Measurements from ENCODE around the gene PRPF8. TPM values are rescaled to one million over a fixed set of nuclear protein-coding genes. Genes with fewer than 3 reads are reported as not detected.
"Not testable (repeated sequence)": the region's sequence is repeated elsewhere in the genome, so short reads cannot be mapped to it uniquely, and the experiment has no call there.

PRPF8 gene
- total RNA-seq, 1 donor from 2014 or later, result 136 TPM

- Histone ChIP-seq H3K9me3 (replicated peaks) (no peaks in the 10 kb centered on the region), H3K36me3 (peaks cover 34% of the 10 kb centered on the region), H3K27me3 (ENCODE audit: low read depth) (no peaks in the 10 kb centered on the region), H3K4me3 (peak overlapping the region; percentile 78), H3K27ac (replicated peaks) (no peak overlapping the region), H3K4me1 (peaks cover 81% of the 10 kb centered on the region)
- no peak for DNase-seq
- TF ChIP-seq, protein P1, sequence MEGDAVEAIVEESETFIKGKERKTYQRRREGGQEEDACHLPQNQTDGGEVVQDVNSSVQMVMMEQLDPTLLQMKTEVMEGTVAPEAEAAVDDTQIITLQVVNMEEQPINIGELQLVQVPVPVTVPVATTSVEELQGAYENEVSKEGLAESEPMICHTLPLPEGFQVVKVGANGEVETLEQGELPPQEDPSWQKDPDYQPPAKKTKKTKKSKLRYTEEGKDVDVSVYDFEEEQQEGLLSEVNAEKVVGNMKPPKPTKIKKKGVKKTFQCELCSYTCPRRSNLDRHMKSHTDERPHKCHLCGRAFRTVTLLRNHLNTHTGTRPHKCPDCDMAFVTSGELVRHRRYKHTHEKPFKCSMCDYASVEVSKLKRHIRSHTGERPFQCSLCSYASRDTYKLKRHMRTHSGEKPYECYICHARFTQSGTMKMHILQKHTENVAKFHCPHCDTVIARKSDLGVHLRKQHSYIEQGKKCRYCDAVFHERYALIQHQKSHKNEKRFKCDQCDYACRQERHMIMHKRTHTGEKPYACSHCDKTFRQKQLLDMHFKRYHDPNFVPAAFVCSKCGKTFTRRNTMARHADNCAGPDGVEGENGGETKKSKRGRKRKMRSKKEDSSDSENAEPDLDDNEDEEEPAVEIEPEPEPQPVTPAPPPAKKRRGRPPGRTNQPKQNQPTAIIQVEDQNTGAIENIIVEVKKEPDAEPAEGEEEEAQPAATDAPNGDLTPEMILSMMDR (IDR thresholded peaks at IDR 0.05; ENCODE audit: borderline replicate concordance), result no peak
- intact Hi-C loops (cut with micrococcal nuclease), result no loop called here
These were observed 41.2 kb upstream of the PRPF8 start for GRCh38 chr17:1725642-1726511.

DNA sequence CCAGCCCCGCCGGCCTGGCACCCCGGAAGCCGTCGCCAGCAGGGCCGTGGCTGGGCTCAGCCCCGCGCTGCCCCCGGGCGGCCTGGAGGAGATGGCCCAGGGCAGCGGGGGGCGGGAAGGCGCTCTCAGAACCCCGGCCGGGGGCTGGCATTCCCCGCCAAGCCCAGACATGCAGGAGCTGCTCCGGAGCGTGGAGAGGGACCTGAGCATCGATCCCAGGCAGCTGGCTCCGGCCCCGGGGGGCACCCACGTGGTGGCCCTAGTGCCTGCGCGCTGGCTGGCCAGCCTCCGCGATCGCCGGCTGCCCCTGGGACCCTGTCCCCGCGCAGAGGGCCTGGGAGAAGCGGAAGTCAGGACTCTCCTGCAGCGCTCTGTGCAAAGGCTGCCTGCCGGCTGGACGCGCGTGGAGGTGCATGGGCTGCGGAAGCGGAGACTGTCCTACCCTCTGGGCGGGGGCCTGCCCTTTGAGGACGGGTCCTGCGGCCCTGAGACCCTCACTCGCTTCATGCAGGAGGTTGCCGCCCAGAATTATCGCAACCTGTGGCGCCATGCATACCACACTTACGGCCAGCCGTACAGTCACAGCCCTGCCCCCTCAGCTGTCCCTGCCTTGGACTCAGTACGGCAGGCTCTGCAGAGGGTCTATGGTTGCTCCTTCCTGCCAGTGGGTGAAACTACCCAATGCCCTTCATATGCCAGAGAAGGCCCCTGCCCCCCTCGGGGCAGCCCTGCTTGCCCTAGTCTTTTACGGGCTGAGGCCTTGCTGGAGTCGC lies 40.4 kb upstream of the PRPF8 start:
- Histone ChIP-seq H3K4me1 (peaks cover 80% of the 10 kb centered on the region), H3K4me3 (peak overlapping the region; percentile 78), H3K9me3 (replicated peaks) (no peaks in the 10 kb centered on the region), H3K27me3 (ENCODE audit: low read depth) (no peaks in the 10 kb centered on the region), H3K27ac (replicated peaks) (peak overlapping the region; percentile 92), H3K36me3 (peaks cover 31% of the 10 kb centered on the region)
- TF ChIP-seq, protein P1 (IDR thresholded peaks at IDR 0.05; ENCODE audit: borderline replicate concordance), result peak; percentile 22
- intact Hi-C loops (cut with micrococcal nuclease), result loop anchor here (5.0 kb wide), 1 partner anchor 57 kb away; no protein-coding TSS in a partner anchor
- no peak for DNase-seq

DNA sequence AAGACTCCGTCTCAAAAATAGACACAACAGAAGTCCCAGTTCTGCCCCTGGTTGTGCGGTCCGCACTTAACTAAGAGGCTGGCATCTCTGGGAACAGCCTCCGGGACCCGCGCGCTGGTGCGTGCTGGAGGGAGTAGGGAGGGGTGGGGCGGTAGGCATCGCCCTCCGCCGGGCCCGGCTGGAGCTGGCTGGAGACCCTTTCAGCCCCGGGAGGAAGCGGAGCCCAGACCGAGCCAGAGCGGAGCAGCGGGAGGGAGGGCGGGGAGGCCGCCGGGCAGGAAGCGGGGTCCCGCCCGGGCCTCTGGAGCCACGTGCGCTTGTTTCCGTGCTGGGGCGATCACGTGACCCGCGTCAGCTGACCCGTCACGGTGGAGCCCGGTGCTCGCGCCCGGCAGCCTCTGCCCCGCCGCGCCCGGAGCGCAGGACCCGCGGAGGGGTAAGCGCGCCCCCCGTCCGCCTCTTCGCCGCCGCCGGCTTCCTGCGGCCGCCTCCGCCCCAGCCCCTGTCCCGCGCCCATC lies 39.7 kb upstream of the PRPF8 start, which contains the start of gene WDR81:
Gene WDR81 (plus strand): TSS at position 354 of the 518 bp plus-strand sequence. CDS start 256 bp downstream, outside the sequence.
- H3K27ac ChIP-seq (replicated peaks), result peak within 1 kb of the TSS; percentile 92
- TF ChIP-seq, protein P1 (IDR thresholded peaks at IDR 0.05; ENCODE audit: borderline replicate concordance), result no peak
- H3K9me3 ChIP-seq (replicated peaks), result no peaks in the 10 kb centered on the region
- DNase-seq, result peak; percentile 95
- intact Hi-C loops (cut with micrococcal nuclease), result loop anchor here (5.0 kb wide), 1 partner anchor 58 kb away; no protein-coding TSS in a partner anchor
- H3K4me1 ChIP-seq, result peaks cover 74% of the 10 kb centered on the region
- H3K4me3 ChIP-seq, result peak within 1 kb of the TSS; percentile 78
- no peaks in the 10 kb centered on the region for H3K27me3 ChIP-seq (ENCODE audit: low read depth)
- H3K36me3 ChIP-seq, result peaks cover 31% of the 10 kb centered on the region

DNA sequence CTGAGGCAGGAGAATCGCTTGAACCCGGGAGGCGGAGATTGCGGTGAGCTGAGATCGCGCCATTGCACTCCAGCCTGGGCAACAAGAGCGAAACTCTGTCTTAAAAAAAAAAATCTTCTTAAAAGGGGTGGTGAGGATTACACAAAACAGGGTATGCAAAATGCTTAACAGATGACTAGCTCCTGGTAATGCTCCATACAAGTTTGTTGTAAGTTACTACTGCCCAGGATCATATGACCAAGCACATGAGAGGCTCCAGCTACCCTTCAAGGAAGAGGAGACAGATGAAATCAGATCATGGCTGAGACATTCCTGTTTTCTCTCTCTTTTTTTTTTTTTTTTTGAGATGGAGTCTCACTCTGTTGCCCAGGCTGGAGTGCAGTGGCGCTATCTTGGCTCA lies 37.4 kb upstream of the PRPF8 start:
- Histone ChIP-seq H3K4me1 (peaks cover 71% of the 10 kb centered on the region), H3K27ac (replicated peaks) (peak overlapping the region; percentile 92), H3K36me3 (peaks cover 10% of the 10 kb centered on the region)
- H3K27me3 ChIP-seq (ENCODE audit: low read depth); DNase-seq; H3K4me3 ChIP-seq; H3K9me3 ChIP-seq (replicated peaks): not testable (repeated sequence)
- intact Hi-C loops (cut with micrococcal nuclease), result loop anchor here (5.0 kb wide), 1 partner anchor 60 kb away; no protein-coding TSS in a partner anchor

DNA sequence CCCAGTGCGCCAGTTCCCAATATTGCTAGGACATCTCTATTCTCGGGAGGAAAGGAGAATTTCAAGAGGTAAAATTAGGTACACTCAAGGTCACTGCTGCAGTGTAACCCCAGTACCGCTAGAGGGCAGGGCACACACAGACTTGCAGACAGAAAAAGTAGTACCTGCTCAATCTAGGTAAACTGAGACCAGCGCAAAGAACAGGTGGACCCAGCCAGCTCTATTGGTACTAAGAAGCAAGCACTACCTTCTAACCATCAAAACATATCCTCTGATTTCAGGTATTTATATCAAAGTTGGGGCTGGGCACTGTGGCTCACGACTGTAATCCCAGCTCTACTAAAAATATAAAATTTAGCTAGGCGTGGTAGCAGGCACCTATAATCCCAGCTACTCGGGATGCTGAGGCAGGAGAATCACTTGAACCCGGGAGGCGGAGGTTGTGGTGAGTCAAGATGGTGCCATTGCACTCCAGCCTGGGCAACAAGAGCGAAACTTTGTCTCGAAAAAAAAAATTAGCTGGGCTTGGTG lies 36.3 kb upstream of the PRPF8 start:
- Histone ChIP-seq H3K4me3 (peak overlapping the region; percentile 35), H3K4me1 (peaks cover 63% of the 10 kb centered on the region), H3K9me3 (replicated peaks) (no peaks in the 10 kb centered on the region), H3K36me3 (no peaks in the 10 kb centered on the region), H3K27ac (replicated peaks) (peak overlapping the region; percentile 55), H3K27me3 (ENCODE audit: low read depth) (no peaks in the 10 kb centered on the region)
- TF ChIP-seq, protein P1 (IDR thresholded peaks at IDR 0.05; ENCODE audit: borderline replicate concordance), result peak; percentile 98
- intact Hi-C loops (cut with micrococcal nuclease), result loop anchor here (5.0 kb wide), 1 partner anchor 61 kb away; no protein-coding TSS in a partner anchor
- no peak for DNase-seq

Measured in left ventricle myocardium inferior (tissue), 1 donor.